HEK293 (cell line): Measurements from ENCODE around the gene ECSIT.

ENCODE experiments used
- CTCF ChIA-PET: fragments of 350-600 bp; formaldehyde crosslinking; extraction: SDS; loops from one replicate; lab custom pipeline; 2021; ENCODE audit warnings: antibody characterized with exemption; lab: Yijun Ruan, JAX
- POLR2A ChIA-PET: fragments of 300-600 bp; formaldehyde crosslinking; extraction: SDS; loops from one replicate; lab custom pipeline; 2020; ENCODE audit warnings: antibody characterized with exemption, inconsistent platforms; lab: Yijun Ruan, JAX
- H3K27ac ChIP-seq: fragments of 200-500 bp; sonication (Bioruptor generic); 2 replicates; pipeline ENCODE4 v1.5.1; 2014; ENCODE audit warnings: low read depth, low read length, control low read depth, inconsistent platforms; ENCODE audit errors: extremely low read depth
- H3K36me3 ChIP-seq, 2 experiments: fragments of 200-500 bp in 1 of 2; sonication (Bioruptor generic) in 1 of 2; 1 replicate in 1 of 2; 2 replicates in 1 of 2; pipeline ENCODE4 v1.5.1; 2014 to 2017; ENCODE audit warnings: inconsistent platforms in 2 of 2, low read length in 2 of 2; ENCODE audit not compliant: control insufficient read depth in 2 of 2, insufficient read depth in 1 of 2
- H3K4me1 ChIP-seq: fragments of 200-500 bp; sonication (Bioruptor generic); 2 replicates; pipeline ENCODE4 v1.5.1; 2014; ENCODE audit warnings: mild to moderate bottlenecking, low read length, inconsistent platforms; ENCODE audit not compliant: control insufficient read depth, insufficient read depth
- H3K4me3 ChIP-seq: 2 replicates; pipeline ENCODE4 v1.5.1; 2011; ENCODE audit warnings: low read depth, mild to moderate bottlenecking, control low read depth, low read length, moderate library complexity
- H3K9me3 ChIP-seq: fragments of 200-500 bp; sonication (Bioruptor generic); 2 replicates; pipeline ENCODE4 v1.5.1; 2014; ENCODE audit warnings: low read depth, low read length, inconsistent platforms; ENCODE audit not compliant: control insufficient read depth, insufficient read depth
- CTCF ChIP-seq: fragments of 450-650 bp; formaldehyde crosslinking; IDR thresholded peaks from 2 replicates; pipeline ENCODE4 v1.5.1; 2016; ENCODE audit warnings: missing biosample characterization, missing genetic modification characterization
- EGR2 ChIP-seq: fragments of 450-650 bp; formaldehyde crosslinking; IDR thresholded peaks from 2 replicates; pipeline ENCODE4 v1.5.1; 2016; ENCODE audit warnings: low read depth, missing biosample characterization, missing genetic modification characterization
- KLF17 ChIP-seq: fragments of 450-650 bp; formaldehyde crosslinking; IDR thresholded peaks from 2 replicates; pipeline ENCODE4 v1.5.1; 2016; ENCODE audit warnings: missing biosample characterization, missing genetic modification characterization
- PATZ1 ChIP-seq: fragments of 450-650 bp; formaldehyde crosslinking; IDR thresholded peaks from 2 replicates; pipeline ENCODE4 v1.5.1; 2016; ENCODE audit warnings: missing biosample characterization, missing genetic modification characterization
- SP3 ChIP-seq: fragments of 450-650 bp; formaldehyde crosslinking; IDR thresholded peaks from 2 replicates; pipeline ENCODE4 v1.5.1; 2016; ENCODE audit warnings: missing biosample characterization, missing genetic modification characterization
- SP7 ChIP-seq: fragments of 450-650 bp; formaldehyde crosslinking; IDR thresholded peaks from 2 replicates; pipeline ENCODE4 v1.5.1; 2016; ENCODE audit warnings: missing biosample characterization, missing genetic modification characterization
- ZFP3 ChIP-seq: fragments of 450-650 bp; formaldehyde crosslinking; IDR thresholded peaks from 2 replicates; pipeline ENCODE4 v1.5.1; 2016; ENCODE audit warnings: low read depth, missing biosample characterization, missing genetic modification characterization
- ZNF10 ChIP-seq: fragments of 450-650 bp; formaldehyde crosslinking; IDR thresholded peaks from 2 replicates; pipeline ENCODE4 v1.5.1; 2017; ENCODE audit warnings: missing biosample characterization, missing genetic modification characterization
- ZNF121 ChIP-seq: fragments of 450-650 bp; formaldehyde crosslinking; IDR thresholded peaks from 2 replicates; pipeline ENCODE4 v1.5.1; 2016; ENCODE audit warnings: missing biosample characterization, missing genetic modification characterization
- ZNF157 ChIP-seq: fragments of 450-650 bp; formaldehyde crosslinking; IDR thresholded peaks from 2 replicates; pipeline ENCODE4 v1.5.1; 2016; ENCODE audit warnings: missing biosample characterization, missing genetic modification characterization
- ZNF16 ChIP-seq: fragments of 450-650 bp; formaldehyde crosslinking; IDR thresholded peaks from 2 replicates; pipeline ENCODE4 v1.5.1; 2016; ENCODE audit warnings: low read depth, missing biosample characterization, missing genetic modification characterization
- ZNF23 ChIP-seq: fragments of 450-650 bp; formaldehyde crosslinking; IDR thresholded peaks from 2 replicates; pipeline ENCODE4 v1.5.1; 2016; ENCODE audit warnings: missing biosample characterization, missing genetic modification characterization, borderline replicate concordance
- ZNF239 ChIP-seq: fragments of 450-650 bp; formaldehyde crosslinking; IDR thresholded peaks from 2 replicates; pipeline ENCODE4 v1.5.1; 2016; ENCODE audit warnings: missing biosample characterization, missing genetic modification characterization
- ZNF26 ChIP-seq: fragments of 450-650 bp; formaldehyde crosslinking; IDR thresholded peaks from 2 replicates; pipeline ENCODE4 v1.5.1; 2016; ENCODE audit warnings: missing biosample characterization, missing genetic modification characterization
- ZNF280D ChIP-seq: fragments of 450-650 bp; formaldehyde crosslinking; IDR thresholded peaks from 2 replicates; pipeline ENCODE4 v1.5.1; 2016; ENCODE audit warnings: missing biosample characterization, missing genetic modification characterization
- ZNF311 ChIP-seq: fragments of 450-650 bp; formaldehyde crosslinking; IDR thresholded peaks from 2 replicates; pipeline ENCODE4 v1.5.1; 2017; ENCODE audit warnings: missing biosample characterization, missing genetic modification characterization, borderline replicate concordance
- ZNF366 ChIP-seq: fragments of 450-650 bp; formaldehyde crosslinking; conservative IDR thresholded peaks from 2 replicates; pipeline ENCODE4 v1.5.1; 2016; ENCODE audit warnings: missing biosample characterization, missing genetic modification characterization
- ZNF48 ChIP-seq: fragments of 450-650 bp; formaldehyde crosslinking; IDR thresholded peaks from 2 replicates; pipeline ENCODE4 v1.5.1; 2016; ENCODE audit warnings: missing biosample characterization, missing genetic modification characterization
- ZNF558 ChIP-seq: fragments of 450-650 bp; formaldehyde crosslinking; IDR thresholded peaks from 2 replicates; pipeline ENCODE4 v1.5.1; 2016; ENCODE audit warnings: missing biosample characterization, missing genetic modification characterization
- ZNF692 ChIP-seq: fragments of 450-650 bp; formaldehyde crosslinking; IDR thresholded peaks from 2 replicates; pipeline ENCODE4 v1.5.1; 2016; ENCODE audit warnings: missing biosample characterization, missing genetic modification characterization
- ZNF707 ChIP-seq: fragments of 450-650 bp; formaldehyde crosslinking; IDR thresholded peaks from 2 replicates; pipeline ENCODE4 v1.5.1; 2016; ENCODE audit warnings: missing biosample characterization, missing genetic modification characterization

ECSIT gene

GRCh38 chr19:11463391-11463790 is 65.5 kb downstream of the ECSIT start (continued):
- no peak for TF ChIP-seq ZNF23
- no peak for TF ChIP-seq ZNF26 (tag by site-specific recombination)
- TF ChIP-seq ZNF558 (tag by site-specific recombination) = no peak
- no peak for TF ChIP-seq EGR2 (tag by site-specific recombination)
- no peak for TF ChIP-seq ZNF311

GRCh38 chr19:11461453-11461852 is 67.5 kb downstream of the ECSIT start:
- Histone ChIP-seq H3K4me3 (no peak overlapping the region), H3K4me1 (no peaks in the 10 kb centered on the region), H3K36me3 (no peaks in the 10 kb centered on the region), H3K27ac (no peak overlapping the region), H3K9me3 (no peaks in the 10 kb centered on the region)
- ChIA-PET POLR2A (no interaction called here), CTCF (no interaction called here)
- no peak for TF ChIP-seq ZNF10 (tag by site-specific recombination)
- TF ChIP-seq ZNF48 (tag by site-specific recombination) = no peak
- TF ChIP-seq ZNF157 (tag by site-specific recombination) = no peak
- peak; percentile 73 for TF ChIP-seq ZNF121 (tag by site-specific recombination)
- TF ChIP-seq ZNF366 (tag by site-specific recombination) = peak; percentile 46

GRCh38 chr19:11460207-11460606 is 68.7 kb downstream of the ECSIT start:
- ChIA-PET CTCF (interaction anchor here (0.6 to 1.4 kb wide), 4 partner anchors 17 to 100 kb away, joined by 3 to 5 read pairs (median 4); no protein-coding TSS in a partner anchor), POLR2A (no interaction called here)
- Histone ChIP-seq H3K4me1 (no peaks in the 10 kb centered on the region), H3K4me3 (no peak overlapping the region), H3K27ac (no peak overlapping the region), H3K9me3 (no peaks in the 10 kb centered on the region), H3K36me3 (no peaks in the 10 kb centered on the region)
- TF ChIP-seq ZNF692 (tag by site-specific recombination) (no peak), ZNF16 (peak; percentile 96), EGR2 (tag by site-specific recombination) (no peak), SP3 (tag by site-specific recombination) (0 out of 2 replicates have a peak, but pooled peaks have one; percentile 12), ZNF707 (tag by site-specific recombination) (no peak), PATZ1 (tag by site-specific recombination) (peak; percentile 49; the same call in 1 of the 2 replicates), ZNF280D (tag by site-specific recombination) (0 out of 2 replicates have a peak, but pooled peaks have one; percentile 21), ZNF239 (tag by site-specific recombination) (no peak), KLF17 (tag by site-specific recombination) (peak; percentile 21; the same call in 1 of the 2 replicates), ZFP3 (tag by site-specific recombination) (no peak), SP7 (tag by site-specific recombination) (0 out of 2 replicates have a peak, but pooled peaks have one; percentile 13), CTCF (no peak)
